Right hindlimb (tissue), 1 donor: ENCODE data around the gene DSG4.

Experiments
- DNase-seq: peaks from one replicate; pipeline ENCODE4 v3.0.0-alpha.2; 2018

Gene DSG4

GRCh38 chr18:31451625-31452024, 75.0 kb downstream of the DSG4 start:
- no peak for DNase-seq

- DNase-seq: no peak
These were observed 77.6 kb downstream of the DSG4 start for GRCh38 chr18:31454066-31454708.
